Endothelial cell of umbilical vein (primary cell): ENCODE results near the gene PLXNC1. TPM values are rescaled to one million over a fixed set of nuclear protein-coding genes. Genes with fewer than 3 reads are reported as not detected.

Experiments
- BruUV-seq: library from RNA; stranded (reverse); fragments of 400-500 nt; replicated peaks from 2 replicates; lab custom pipeline; 2021; lab: Mats Ljungman, UMichigan
- CTCF ChIA-PET: fragments of 300-600, 350-600 bp; sonication (Branson Sonifier 250); formaldehyde crosslinking; loops from one replicate; lab custom pipeline; 2021; ENCODE audit warnings: antibody characterized with exemption, inconsistent platforms; lab: Charles Lee
- POLR2A ChIA-PET: fragments of 300-600, 350-600 bp; sonication (Branson Sonifier 250); formaldehyde crosslinking; loops from one replicate; lab custom pipeline; 2021; ENCODE audit warnings: antibody characterized with exemption, inconsistent platforms; lab: Charles Lee
- DNase-seq: peaks from one replicate; pipeline ENCODE4 v3.0.0-alpha.2; 2011; ENCODE audit warnings: low read depth, low spot score
- FAIRE-seq: peaks from 2 replicates; lab custom pipeline; 2011; peaks lifted over from hg19 to GRCh38; lab: Jason Lieb, UNC
- H2AFZ ChIP-seq: 2 replicates; pipeline ENCODE4 v1.6.0; 2012; ENCODE audit warnings: low read depth, low read length, control low read depth, inconsistent platforms
- H3K27ac ChIP-seq: 2 replicates; pipeline ENCODE4 v1.5.1; 2011; ENCODE audit warnings: low read depth, mild to moderate bottlenecking, control low read depth, low read length, moderate library complexity; ENCODE audit not compliant: insufficient read depth
- H3K27me3 ChIP-seq, 2 experiments: 2 replicates each; pipeline versions ENCODE4 v1.6.0 to v1.6.1; 2011; ENCODE audit warnings: low read length in 2 of 2, mixed read lengths in 1 of 2; ENCODE audit not compliant: control insufficient read depth in 2 of 2, insufficient read depth in 2 of 2
- H3K36me3 ChIP-seq, 2 experiments: 2 replicates in 1 of 2; 3 replicates in 1 of 2; pipeline ENCODE4 v1.5.1; 2011; ENCODE audit warnings: low read length in 2 of 2, mild to moderate bottlenecking in 1 of 2, moderate library complexity in 1 of 2; ENCODE audit not compliant: control insufficient read depth in 2 of 2, insufficient read depth in 2 of 2; ENCODE audit errors: extremely low read depth in 1 of 2
- H3K4me1 ChIP-seq: 3 replicates; pipeline ENCODE4 v1.5.1; 2011; ENCODE audit warnings: mild to moderate bottlenecking, low read length; ENCODE audit not compliant: control insufficient read depth, insufficient read depth; ENCODE audit errors: extremely low read depth
- H3K4me2 ChIP-seq: 2 replicates; pipeline ENCODE4 v1.6.1; 2011; ENCODE audit warnings: low read length, control low read depth, mixed read lengths; ENCODE audit not compliant: insufficient read depth
- H3K4me3 ChIP-seq, 3 experiments: fragments of 200-600 bp in 1 of 3; sonication (generic), shearing (Covaris generic) in 1 of 3; replicated peaks in 1 of 3; 2 replicates each; pipeline ENCODE4 v1.5.1; 2011 to 2016; ENCODE audit warnings: control low read depth in 3 of 3, low read length in 3 of 3, mild to moderate bottlenecking in 2 of 3, inconsistent platforms in 1 of 3, low read depth in 1 of 3, moderate library complexity in 1 of 3; ENCODE audit not compliant: insufficient read depth in 1 of 3
- H3K79me2 ChIP-seq: 2 replicates; pipeline ENCODE4 v1.6.0; 2012; ENCODE audit warnings: low read length, inconsistent platforms; ENCODE audit not compliant: control insufficient read depth, insufficient read depth
- H3K9ac ChIP-seq: replicated peaks from 2 replicates; pipeline ENCODE3; 2011; ENCODE audit warnings: low read length, control low read depth; ENCODE audit not compliant: insufficient read depth; ENCODE audit errors: extremely low read depth
- H3K9me1 ChIP-seq: replicated peaks from 3 replicates; pipeline ENCODE4 v1.6.0; 2011; ENCODE audit warnings: mild to moderate bottlenecking, low read length; ENCODE audit not compliant: control insufficient read depth, insufficient read depth; ENCODE audit errors: extremely low read depth
- H3K9me3 ChIP-seq: replicated peaks from 2 replicates; pipeline ENCODE4 v1.5.1; 2012; ENCODE audit warnings: low read length, inconsistent platforms; ENCODE audit not compliant: control insufficient read depth, insufficient read depth
- H4K20me1 ChIP-seq: replicated peaks from 2 replicates; pipeline ENCODE3; 2011; ENCODE audit warnings: mild to moderate bottlenecking, low read length; ENCODE audit not compliant: control insufficient read depth, insufficient read depth; ENCODE audit errors: extremely low read depth
- CTCF ChIP-seq, 2 donors: IDR thresholded peaks; 1 replicate in 1 of 2; 2 replicates in 1 of 2; pipeline ENCODE4 v1.5.1; 2011; ENCODE audit warnings: low read length in 2 of 2, mild to moderate bottlenecking in 2 of 2, moderate library complexity in 2 of 2, control low read depth in 1 of 2, inconsistent platforms in 1 of 2, low read depth in 1 of 2; ENCODE audit not compliant: insufficient read depth in 1 of 2; ENCODE audit errors: extremely low read depth in 1 of 2
- EZH2 ChIP-seq: IDR thresholded peaks from 2 replicates; pipeline ENCODE4 v1.6.1; 2012; ENCODE audit warnings: borderline replicate concordance, low read depth, mild to moderate bottlenecking, moderate library complexity, low read length, inconsistent platforms; ENCODE audit not compliant: severe bottlenecking
- FOS ChIP-seq: IDR thresholded peaks from 2 replicates; pipeline ENCODE4 v1.6.1; 2011; ENCODE audit warnings: mild to moderate bottlenecking, low read length, moderate library complexity, borderline replicate concordance; ENCODE audit not compliant: insufficient read depth
- GATA2 ChIP-seq: IDR thresholded peaks from 2 replicates; pipeline ENCODE4 v1.7.0; 2011; ENCODE audit warnings: low read depth, mild to moderate bottlenecking, moderate library complexity, mixed read lengths, low read length; ENCODE audit not compliant: insufficient read length, insufficient read depth
- JUN ChIP-seq: IDR thresholded peaks from 2 replicates; pipeline ENCODE4 v1.6.1; 2011; ENCODE audit warnings: borderline replicate concordance, low read depth; ENCODE audit not compliant: insufficient read length, insufficient read depth
- MAX ChIP-seq: IDR thresholded peaks from 2 replicates; pipeline ENCODE4 v1.6.1; 2011; ENCODE audit not compliant: insufficient read depth, insufficient read length
- MYC ChIP-seq: IDR thresholded peaks from one replicate; pipeline ENCODE4 v1.6.1; 2011; ENCODE audit warnings: mild to moderate bottlenecking, low read depth, low read length
- POLR2A ChIP-seq: IDR thresholded peaks from 2 replicates; pipeline ENCODE4 v1.6.1; 2012; ENCODE audit warnings: low read depth, mild to moderate bottlenecking, control low read depth, low read length
- POLR2AphosphoS5 ChIP-seq: IDR thresholded peaks from 2 replicates; pipeline ENCODE4 v1.6.1; 2012; ENCODE audit warnings: low read depth, mild to moderate bottlenecking, control low read depth, low read length, moderate library complexity; ENCODE audit not compliant: insufficient read depth
- dilution Hi-C: fragments of 300-500 bp; cut with MboI; formaldehyde crosslinking; loops from one replicate; pipeline ENCODE4 v1.15.0; 2019; ENCODE audit warnings: low sequenced_read_pairs; ENCODE audit not compliant: extremely low pct_ligation_motif_present
- intact Hi-C: fragments of 100-400 bp; cut with micrococcal nuclease; formaldehyde crosslinking; loops from one replicate; pipeline ENCODE4 v1.10.0; 2022
- polyA plus RNA-seq, 4 experiments: library from polyadenylated mRNA; depleted of rRNA in 3 of 4; stranded (reverse) in 3 of 4; unstranded in 1 of 4; fragments of >200 nt; gene quantifications; 2 replicates each; pipeline versions ENCODE4 v1.2.1 to v1.2.3, GENCODE V29; 2011 to 2012; ENCODE audit warnings: missing spikeins in 1 of 4
- total RNA-seq: library from RNA; stranded (reverse); gene quantifications from 2 replicates; pipeline ENCODE4 v1.2.3, GENCODE V29; 2021

PLXNC1 gene
- total and polyA plus RNA-seq, 2 donors (not counting 3 experiments of a cell fraction or from before 2014, with no cell fraction given) = 0.04 TPM; not detected in 1

DNA sequence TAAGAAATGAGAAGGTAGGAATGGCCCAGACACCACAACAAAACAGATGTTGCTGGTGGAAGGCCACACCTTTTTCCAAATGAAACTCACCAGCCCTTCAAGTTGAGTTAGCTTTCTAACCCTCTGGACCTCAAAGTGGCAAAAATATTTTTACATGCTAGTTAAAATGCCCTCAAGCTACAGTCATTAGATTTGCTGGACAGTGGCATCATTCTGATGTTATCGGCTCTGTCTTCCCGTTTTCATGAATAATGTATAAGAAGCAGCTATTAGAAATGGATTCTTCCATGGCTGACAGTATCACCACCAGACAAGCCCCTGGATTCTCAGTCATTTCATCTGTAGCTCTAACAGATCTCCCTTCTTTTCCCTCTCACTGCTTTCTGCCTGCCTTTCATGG is 37.1 kb upstream of the PLXNC1 start:
- no peak for FAIRE-seq
- no peaks in the 10 kb centered on the region for H3K9me3 ChIP-seq
- H3K4me2 ChIP-seq = no peak overlapping the region
- H3K9me1 ChIP-seq = no peaks in the 10 kb centered on the region
- H3K36me3 ChIP-seq = no peaks in the 10 kb centered on the region
- no peak for DNase-seq
- H3K27me3 ChIP-seq = peaks cover 19 to 30% of the 10 kb centered on the region in 2 experiments
- no peak overlapping the region for H3K4me3 ChIP-seq
- no peak overlapping the region for H3K9ac ChIP-seq
- dilution Hi-C loops = no loop called here
- H3K79me2 ChIP-seq = no peaks in the 10 kb centered on the region
- ChIA-PET POLR2A (no interaction called here), CTCF (interaction anchor here (0.8 to 3.7 kb wide), 4 partner anchors 9 to 609 kb away, joined by 3 to 33 read pairs (median 4); no protein-coding TSS in a partner anchor)
- BruUV-seq = no TSS peak
- no peaks in the 10 kb centered on the region for H3K4me1 ChIP-seq
- no peak overlapping the region for H2AFZ ChIP-seq
- intact Hi-C loops = no loop called here
- no peak overlapping the region for H3K27ac ChIP-seq
- TF ChIP-seq JUN (no peak), EZH2 (no peak), CTCF (IDR thresholded peaks at IDR 0.05; ENCODE audit: extremely low read depth in 1 of 2, insufficient read depth in 1 of 2, low read depth in 1 of 2, low read length in 2 of 2) (no peak), GATA2 (no peak), FOS (no peak), POLR2A (no peak), MAX (no peak), POLR2AphosphoS5 (no peak), MYC (no peak)
- no peaks in the 10 kb centered on the region for H4K20me1 ChIP-seq
